NCI-H226 (cell line): ENCODE results near the gene RPS19BP1.

ENCODE experiments used
- DNase-seq: peaks from one replicate; pipeline ENCODE4 v3.0.0-alpha.2; 2015

RPS19BP1 gene

GRCh38 chr22:39488563-39489083, 43.9 kb downstream of the RPS19BP1 start:
- DNase-seq, result no peak

GRCh38 chr22:39487826-39488520, 44.6 kb downstream of the RPS19BP1 start:
- no peak for DNase-seq

GRCh38 chr22:39486951-39487825, 45.4 kb downstream of the RPS19BP1 start:
- DNase-seq, result no peak

GRCh38 chr22:39482768-39483167, 49.8 kb downstream of the RPS19BP1 start:
- DNase-seq, result peak; percentile 40

- no peak for DNase-seq
Observed at GRCh38 chr22:39481595-39481994, 51.0 kb downstream of the RPS19BP1 start.

GRCh38 chr22:39481054-39481453, 51.5 kb downstream of the RPS19BP1 start:
- no peak for DNase-seq

- DNase-seq, result no peak
Observed at GRCh38 chr22:39480557-39480956, 52.0 kb downstream of the RPS19BP1 start.

GRCh38 chr22:39479254-39479653, 53.3 kb downstream of the RPS19BP1 start:
- DNase-seq, result no peak
